GM21360 (cell line): ENCODE data around the gene FGFR3.

Source experiments
- ATAC-seq: cut with Tn5 transposase; IDR thresholded peaks from one replicate; pipeline ENCODE4 v1.9.1; 2021; ENCODE audit warnings: mild to moderate bottlenecking, moderate library complexity; ENCODE audit not compliant: unreplicated experiment

The FGFR3 gene

DNA sequence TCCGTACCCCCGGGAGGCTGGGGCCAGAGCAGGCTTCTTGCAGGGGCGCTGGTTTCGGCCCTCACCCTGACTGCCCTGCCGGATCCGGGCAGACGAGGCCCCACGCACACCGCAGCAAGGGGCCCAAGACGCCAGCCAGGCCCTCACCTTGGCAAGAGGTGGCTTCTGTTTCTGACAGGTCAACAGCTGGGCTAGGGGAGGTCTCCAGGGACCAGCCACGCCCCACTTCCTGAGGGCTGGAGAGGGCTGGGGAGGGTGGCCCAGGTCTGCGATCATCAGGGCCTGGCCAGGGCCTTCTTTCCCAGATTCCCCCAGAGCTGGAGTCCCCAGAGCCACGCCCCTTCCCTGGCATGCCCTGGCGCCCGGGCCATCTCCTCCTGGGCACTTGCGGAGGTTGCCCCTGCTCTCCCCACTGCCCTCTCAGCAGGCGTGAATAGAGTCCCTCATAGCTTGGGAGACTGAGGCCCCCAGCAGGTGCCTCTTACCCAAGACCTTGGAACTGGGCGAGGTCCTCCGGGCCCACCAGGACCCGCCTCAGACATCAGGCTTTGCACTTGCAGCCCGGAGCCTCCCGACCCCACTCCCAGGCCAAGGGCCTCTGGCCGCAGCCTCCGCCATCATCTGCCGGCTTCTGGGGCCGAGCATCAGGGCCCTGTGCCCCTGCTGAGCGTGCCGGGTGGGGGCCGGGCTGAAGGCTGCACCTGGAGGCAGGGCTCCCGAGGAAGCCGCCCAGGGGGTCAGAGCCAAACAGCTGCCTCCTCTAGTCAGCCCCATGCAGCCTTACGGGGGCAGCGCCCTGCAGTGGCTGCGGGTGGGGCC is 6.3 kb upstream of the FGFR3 start:
- ATAC-seq: no peak

DNA sequence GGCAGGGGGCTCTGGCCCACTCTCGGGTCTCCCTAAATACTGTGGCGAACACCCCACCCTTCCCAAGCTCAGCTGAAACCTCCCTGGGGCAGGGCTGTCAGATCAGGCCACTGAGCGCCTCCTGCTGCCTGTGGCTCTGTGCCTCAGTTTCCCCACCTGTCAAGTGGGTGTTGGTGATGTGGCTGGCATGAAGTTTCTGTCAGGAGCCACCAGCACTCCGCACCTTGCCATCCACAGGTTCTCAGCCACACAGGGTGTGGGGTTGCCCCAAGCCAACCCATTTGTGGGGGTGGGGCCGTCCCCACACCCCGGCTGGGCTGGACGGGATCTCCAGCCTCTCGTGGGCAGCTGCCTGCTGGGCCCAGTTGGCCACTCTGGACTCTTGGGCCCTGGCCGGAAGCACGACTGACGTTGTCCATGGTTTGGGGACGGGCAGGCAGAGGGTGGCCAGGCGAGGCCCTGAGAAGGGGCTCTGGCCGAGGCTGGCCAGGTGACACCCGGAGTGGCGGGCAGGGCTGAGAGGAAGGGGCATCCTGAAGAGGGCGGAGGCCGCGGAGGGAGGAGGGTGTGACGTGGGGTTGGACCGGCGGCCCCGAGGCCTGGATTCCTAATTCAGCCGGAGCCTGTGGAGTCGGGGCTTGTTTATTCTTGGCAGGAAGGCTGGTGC is 5.5 kb upstream of the FGFR3 start:
- ATAC-seq: no peak

DNA sequence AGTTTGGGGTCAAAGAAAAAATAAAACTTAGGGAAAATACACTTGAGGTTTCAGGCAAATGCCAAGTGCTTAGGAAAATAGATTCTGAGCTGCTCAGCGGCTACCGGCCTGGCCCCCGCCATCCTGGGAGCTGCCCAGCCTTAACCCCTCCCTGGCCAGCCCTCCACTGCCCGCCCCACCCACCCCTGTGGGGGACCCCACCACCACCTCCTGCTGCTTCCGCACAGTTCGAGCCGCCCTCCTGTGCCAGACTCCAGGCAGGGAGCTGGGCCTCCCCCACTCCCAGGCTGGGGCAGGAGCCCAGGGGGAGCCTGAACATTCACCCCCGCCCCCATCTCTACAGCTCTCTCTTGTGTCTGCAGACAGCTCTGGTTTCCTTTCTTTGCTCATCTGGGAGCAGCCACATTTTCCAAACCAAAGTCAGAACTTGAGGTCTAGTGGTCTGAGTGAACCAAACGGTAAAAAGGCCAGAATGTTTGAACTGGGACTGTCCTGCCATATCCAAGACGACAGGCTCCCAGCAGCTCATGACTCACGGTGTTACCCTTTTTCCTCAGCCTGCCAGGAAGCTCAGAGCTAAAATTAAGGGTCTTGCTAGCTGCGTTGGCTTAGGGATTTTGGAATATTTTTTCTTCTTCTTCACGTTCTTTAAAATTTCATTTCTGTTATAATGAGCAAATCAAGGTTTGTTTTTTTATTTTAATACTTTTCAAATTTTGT is 4.7 kb upstream of the FGFR3 start:
- no peak for ATAC-seq

DNA sequence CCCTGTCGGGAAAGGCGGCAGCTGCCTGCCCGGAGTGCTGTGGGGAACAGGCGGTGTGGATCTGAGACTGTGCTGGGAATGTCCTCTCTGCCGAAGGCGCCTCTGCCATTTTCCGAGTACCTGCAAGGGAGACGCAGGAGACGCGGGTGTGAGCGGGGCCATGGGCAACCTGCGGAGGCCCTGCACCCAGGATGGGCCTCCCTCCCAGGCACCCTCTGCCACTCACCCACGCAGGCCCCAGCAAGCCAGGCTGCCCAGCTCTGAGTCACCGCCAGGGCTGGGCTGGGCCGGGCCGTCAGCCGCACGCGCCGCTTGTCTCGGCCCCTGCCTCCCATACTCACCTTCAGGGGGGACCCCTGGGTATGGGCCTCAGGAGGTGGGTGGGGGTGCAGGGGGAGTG is 3.5 kb upstream of the FGFR3 start:
- no peak for ATAC-seq

DNA sequence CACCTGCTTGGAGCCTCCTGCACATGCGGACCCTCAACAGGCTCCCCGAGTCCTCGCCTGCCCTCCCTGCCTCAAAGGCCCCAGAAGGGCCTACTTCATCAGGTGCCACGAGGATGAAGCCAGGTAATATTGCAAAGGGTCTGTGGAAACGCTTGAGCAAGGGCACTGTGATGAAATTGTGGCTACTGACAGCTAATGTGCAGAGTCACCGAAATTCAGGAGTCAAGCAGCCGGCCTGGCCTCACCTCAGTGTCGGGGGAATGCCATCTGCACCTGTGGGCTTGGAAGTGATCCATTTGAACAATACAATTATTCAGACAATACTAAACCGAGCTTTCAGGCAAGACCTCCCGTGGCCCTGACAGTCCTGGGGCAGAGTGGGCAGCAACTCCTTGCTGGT is 3.1 kb upstream of the FGFR3 start:
- no peak for ATAC-seq

DNA sequence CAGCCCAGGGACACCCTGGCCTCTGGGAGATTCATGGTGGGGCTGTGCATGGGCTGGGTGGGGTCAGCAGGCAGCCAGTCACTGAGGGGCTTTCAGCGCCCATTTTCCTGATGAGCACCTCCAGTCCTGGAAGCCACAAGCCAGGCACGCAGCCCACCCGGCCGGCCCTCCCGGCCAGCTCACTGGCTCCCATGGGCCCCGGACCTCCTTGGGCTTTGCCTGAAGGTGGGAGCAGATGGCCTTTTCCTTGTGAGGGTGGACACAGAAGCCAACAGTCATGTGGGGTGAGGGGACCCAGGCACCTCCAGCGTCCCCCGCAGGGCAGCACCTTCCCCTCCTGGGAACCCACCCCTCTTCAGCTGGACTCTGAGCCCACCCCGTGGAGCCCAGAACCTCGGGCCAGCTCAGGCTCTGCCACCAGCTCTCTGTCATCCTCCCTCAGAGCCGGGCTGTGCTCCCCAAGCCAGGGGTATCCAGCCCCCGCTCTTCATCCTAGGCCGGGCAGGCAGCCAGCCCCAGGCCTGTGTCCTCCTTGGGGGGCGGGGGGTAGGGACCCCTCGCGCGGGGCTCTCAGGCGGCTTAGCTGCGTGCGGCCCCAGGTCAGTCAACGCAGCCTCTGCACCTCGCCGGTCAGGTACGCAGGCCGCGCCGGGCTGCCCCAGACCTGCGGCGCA is 798 bp upstream of the FGFR3 start:
- no peak for ATAC-seq

DNA sequence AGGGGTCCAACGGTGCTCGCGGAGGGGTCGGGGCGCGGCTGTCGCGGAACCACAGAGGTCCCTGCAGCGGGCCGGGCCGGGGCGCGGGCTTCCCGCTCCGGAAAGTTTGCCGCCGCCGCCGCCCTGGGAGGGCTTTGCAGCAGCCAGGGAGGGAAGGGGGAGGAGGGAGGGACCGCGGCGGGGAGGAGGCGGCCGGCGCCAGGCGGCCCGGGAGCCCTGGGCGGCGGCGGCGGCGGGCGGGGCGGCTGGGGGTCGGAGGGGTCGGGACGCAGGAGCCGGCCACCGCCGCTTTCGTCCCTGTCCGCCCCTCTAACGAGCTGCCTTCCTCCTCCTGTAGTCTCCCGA is 375 bp downstream of the FGFR3 start:
- ATAC-seq: no peak

DNA sequence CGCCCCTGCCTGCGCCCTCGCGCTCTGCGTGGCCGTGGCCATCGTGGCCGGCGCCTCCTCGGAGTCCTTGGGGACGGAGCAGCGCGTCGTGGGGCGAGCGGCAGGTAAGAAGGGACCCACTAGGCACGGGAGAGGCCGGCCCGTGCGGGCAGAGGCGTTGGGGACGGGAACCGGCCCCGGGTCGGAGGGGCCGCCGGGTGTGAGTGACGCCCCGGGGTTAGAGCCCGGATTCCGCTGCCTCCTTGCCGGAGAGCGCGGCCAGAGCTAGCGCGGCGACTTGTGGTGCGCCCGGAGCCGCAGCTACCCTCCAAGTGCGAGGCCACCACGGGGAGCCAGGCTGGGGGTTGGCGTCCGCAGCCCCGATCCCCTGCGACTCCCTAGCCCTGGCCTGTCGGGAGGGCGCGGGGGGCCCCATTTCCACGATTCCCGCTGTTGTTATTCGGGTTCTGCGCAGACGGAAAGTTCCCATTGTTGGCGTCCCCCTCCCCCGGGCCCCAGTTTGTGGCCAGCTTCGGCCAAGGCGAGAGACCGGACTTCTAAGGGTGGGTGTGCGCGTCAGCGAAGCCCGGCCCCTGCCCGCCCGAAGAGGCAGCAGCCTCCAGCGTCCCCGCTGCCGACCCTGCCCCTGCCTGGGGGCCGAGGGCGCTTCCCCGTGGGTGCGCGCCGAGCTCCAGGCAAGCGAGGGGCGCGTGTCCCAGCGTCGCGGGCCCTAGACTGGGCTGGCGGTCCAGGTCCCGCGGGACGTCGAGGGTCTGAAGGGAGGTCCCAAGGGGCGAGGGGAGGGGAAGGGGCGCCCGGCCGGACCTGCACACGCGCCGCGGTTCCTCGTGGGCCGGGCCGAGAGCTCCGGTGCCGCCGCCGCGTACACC is 1.1 kb downstream of the FGFR3 start:
- no peak for ATAC-seq

DNA sequence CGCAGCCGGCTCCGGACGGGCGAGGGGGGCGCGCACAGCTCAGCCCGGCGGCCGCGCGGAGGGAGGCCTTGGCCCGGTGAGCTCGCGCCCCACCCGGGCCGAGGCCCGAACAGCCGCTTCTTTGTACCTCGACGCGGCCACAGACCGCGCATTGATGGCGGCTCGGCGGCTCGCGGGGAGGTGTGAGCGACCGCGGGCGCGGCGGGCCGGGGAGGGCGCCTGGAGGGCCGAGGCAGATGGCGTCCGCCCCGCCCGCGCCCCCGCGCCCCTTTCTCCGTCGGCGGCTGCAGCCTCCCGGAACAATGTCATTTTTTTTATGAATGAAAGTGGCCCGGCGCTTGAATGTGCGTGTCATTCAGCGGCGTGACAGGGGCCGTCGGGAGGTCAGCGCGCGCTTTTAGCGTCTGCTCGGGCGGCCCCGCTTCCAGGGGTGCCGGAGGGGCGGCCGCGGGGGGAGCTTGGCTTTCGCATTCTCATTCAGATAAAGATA is 1.8 kb downstream of the FGFR3 start:
- ATAC-seq: no peak

DNA sequence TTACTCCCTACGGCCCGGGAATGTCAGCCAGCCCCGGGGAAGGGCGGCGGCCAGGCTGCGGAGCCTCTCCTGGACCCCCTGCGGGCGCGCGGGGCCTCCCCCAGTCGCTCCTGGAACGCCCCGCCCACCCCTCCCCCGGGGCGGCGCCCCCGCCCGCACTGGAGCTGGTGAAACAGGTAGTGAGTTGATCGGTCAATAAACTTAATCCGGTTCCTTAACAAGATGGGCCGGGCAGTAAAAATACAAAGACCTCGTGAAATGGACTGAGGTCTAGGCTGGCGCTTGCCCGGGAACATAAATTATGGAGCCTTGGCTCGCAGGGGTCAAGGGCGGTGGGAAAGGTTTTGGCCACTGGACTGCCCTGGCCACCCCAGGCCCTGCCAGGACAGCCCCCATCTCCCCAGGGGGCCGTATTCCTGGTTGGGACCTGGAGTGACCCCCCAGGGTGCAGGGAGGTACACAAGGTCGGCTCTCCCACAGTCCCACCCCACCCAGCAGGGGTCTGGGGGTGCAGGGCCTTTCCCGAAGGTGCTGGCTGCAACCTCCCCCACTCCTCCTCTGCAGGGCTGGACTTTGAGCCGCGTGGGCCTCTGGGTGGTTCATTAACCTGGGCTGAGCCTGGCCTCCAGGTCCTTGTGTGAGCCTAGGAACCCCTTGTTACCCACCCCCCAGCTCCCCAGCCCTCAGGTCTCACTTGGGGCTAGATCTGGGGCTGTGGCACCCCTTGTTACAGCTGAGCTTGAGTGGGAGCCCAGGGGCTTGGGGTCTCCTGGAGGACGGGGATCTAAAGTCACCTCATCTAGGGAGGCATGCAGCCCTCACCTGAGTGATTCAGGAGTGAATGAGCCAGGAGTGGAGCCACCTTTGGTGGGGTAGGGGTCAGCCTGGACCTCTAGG is 2.5 kb downstream of the FGFR3 start:
- no peak for ATAC-seq

DNA sequence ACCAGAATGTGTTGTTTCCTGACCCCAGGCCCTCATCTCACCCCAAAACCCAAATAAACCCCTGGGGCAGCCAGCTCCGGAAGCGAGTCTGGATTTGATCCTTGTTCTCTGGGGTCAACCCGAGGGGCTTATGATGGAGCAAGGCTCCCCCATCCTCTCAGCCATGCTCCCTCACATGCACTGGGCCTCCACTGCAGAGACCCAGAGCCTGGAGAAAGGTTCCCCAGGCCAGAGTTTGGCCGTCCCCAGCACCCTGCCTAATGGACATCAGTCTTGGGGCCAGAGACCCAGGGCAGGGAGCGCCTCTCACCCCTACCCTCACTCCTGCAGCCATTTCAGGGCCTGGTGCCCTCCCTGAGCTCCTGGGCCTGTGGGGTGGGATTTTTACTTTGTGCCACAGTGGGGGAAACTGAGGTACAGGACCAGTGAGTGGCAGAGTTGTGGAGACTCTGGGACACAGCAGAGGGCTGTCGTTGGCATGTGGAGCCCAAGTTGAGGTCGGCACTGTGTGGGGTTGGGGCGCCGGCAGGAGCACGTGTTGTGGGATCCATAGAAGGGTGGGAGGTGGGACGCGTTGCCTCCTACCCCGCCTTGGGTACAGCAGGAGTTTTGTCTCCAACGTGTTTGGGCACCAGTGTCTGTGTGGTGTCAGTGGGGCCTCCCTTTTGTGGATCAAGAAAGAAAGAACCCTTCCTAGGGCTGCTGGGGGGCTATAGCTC is 3.6 kb downstream of the FGFR3 start:
- no peak for ATAC-seq

DNA sequence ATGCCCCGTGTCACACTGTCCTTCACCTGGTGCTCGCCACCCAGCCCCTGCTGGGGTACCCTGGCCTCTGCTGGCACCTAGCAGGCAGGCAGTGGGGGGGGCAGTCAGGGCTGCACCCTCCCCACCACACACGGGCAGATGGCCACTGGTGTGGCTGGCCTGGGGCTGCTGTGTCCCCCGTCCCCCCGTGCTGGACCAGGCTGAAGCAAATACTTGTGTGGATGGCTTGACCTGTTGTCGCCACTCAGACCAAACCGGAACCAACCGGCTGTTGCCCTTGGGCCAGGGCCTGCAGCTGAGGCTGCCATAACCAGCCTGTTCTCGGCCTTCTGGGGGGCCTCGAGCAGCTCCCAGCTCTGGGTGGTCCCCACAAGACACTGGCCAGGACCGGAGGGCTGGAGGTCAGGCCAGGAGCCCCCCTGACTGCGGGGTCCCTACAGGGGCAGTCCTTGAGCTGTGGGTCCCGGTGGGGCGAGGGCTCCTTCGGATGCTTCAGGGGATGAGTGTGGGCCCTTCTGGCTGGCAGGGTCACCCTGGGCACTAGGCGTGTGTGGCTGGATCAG is 4.3 kb downstream of the FGFR3 start:
- no peak for ATAC-seq

DNA sequence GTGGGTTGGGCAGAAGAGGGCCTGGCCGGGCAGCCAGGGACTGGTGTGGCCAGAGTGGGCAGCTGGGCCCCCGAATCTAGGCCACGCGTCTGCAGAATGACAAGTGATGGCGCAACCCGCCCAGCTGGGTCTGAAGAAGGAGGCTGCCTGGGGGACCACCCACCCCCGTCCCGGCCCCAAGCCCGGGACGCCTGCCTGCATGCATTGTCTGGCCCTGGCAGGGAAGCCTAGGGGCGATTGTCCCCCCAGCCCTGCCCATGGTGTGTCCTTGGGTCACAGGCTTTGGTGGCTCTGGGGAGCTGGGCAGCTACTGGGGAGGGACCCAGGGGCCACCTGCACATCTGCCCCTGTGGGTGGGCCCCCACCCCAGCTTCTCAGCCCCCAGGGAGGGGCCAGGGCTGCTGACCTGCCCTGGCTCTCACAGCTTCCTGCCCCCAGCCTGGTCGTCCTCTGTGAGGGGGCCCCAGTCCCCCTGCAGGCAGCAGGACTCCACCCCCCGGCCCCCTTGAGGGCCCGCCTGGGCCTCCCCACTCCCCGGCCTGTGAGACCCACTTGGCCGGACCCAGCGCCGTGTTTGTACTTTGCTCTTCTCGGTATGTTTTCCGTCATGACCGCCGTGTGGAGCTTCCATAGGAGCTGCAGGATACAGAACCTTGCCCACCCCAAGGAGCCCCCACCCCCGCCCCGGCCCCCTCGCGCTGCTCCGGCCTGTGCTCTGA is 4.9 kb downstream of the FGFR3 start:
- ATAC-seq: no peak

DNA sequence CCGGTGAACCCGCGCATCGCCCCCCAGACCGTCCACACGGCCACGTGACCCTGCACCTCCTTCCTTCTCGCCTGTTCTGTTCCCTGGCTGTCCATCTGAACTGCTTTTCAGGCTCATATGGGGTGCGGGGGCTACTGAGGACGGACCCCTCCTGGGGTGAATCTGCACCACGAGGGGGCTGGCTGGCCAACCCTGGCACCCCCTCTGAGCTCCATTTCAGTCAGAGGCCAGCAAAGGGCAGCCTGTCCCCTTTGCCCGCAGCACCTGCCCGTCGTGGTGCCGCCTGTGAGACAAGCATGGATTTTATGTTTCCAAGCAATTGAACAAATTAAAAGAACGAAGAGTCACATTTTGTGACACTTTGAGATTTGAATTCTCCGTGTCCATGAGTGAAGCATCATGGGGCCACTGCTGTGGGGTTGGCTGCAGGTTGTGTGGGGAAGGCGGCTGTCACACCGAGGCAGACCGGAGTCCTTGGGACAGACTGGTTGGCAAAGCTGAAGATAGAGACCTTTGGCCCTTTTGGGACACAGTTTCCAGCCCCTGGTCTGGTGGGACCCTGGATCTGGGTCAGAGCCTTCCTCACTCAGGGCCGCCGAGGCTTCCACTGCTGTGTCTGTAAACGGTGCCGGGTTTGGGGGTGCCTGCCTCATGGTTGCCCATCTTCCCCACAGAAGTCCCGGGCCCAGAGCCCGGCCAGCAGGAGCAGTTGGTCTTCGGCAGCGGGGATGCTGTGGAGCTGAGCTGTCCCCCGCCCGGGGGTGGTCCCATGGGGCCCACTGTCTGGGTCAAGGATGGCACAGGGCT is 5.7 kb downstream of the FGFR3 start:
- no peak for ATAC-seq

DNA sequence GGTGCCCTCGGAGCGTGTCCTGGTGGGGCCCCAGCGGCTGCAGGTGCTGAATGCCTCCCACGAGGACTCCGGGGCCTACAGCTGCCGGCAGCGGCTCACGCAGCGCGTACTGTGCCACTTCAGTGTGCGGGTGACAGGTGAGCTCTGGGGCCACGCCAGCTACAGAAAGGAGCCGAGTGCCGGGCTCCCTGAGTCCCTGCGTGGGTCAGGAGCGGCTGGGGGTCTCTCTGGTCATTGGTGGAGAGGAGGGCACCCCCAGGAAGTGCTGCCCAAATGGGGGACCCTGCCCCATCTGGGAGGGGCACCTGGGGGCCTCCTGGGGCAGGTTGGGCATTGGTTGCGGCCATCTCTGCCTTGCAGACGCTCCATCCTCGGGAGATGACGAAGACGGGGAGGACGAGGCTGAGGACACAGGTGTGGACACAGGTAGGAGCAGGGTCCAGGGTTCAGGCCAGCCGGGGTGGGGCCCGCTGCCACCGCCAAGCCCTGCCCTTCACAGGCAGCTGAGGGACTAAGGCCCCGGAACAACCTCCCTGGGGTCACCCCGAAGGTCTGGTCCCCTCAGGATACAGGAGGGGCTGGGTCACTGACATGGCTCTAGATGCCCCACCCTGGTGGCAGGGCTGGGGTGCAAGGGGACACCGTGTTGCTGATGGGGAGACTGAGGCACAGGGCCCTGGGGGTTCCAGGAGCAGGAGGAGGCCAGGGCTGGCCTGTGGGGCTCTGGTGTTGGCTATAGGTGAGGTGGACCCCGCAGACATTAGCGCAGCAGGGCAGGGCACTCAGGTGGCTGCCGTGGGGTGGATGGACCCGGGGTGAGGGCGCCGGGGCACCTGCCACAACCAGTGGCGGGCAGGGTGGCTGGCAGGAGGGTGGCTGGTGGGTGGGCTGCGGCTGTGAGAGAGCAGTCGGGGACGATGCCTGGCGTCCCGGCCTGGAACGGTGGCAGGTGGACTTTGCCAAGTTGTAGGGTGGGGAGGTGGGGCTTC is 6.6 kb downstream of the FGFR3 start:
- ATAC-seq: no peak

DNA sequence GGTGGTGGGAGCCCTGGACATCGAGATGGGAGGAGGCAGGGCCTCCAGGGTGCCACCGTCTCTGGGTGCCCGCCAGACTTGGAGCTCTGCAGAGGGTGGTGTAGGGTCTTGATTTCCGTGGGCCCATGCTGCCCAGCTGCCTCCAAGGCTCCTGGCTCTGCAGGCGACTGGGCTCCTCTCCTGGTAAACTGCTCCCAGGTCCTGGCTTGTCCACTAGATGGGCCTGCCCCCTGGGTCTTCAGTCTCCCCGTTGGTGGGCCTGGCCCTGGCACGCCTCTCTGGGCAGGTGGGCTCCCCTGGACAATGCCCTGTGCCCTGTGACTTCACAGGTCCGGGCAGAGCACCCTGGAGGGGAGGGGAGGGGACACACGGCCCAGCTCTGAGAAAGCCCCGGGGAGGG is 7.7 kb downstream of the FGFR3 start:
- ATAC-seq: no peak
